SK-MEL-5 (cell line): ENCODE data around the gene SLC44A1. TPM values are rescaled to one million over a fixed set of nuclear protein-coding genes. Genes with fewer than 3 reads are reported as not detected.

ENCODE experiments used
- DNase-seq: peaks from one replicate; pipeline ENCODE4 v3.0.0-alpha.2; 2016; ENCODE audit warnings: low read depth, low spot score
- in situ Hi-C: cut with HindIII; loops from 2 replicates; pipeline ENCODE4 v1.10.0; 2016; ENCODE audit warnings: low sequenced_read_pairs, high pct_unique_total_duplicates, low pct_unique_long_range_greater_than_20kb
- total RNA-seq: library from RNA; depleted of rRNA; stranded (reverse); fragments of >200 nt; shearing (Covaris generic); gene quantifications from 2 replicates; pipeline ENCODE4 v1.2.3, GENCODE V29; 2014

Gene SLC44A1
- total RNA-seq, 1 experiment from 2014 or later, result 141 TPM

GRCh38 chr9:105289305-105289704 is 44.9 kb downstream of the SLC44A1 start:
- in situ Hi-C loops, result no loop called here
- DNase-seq, result no peak

- peak; percentile 89 for DNase-seq
- in situ Hi-C loops, result no loop called here
Observed at GRCh38 chr9:105290418-105290817, 46.0 kb downstream of the SLC44A1 start.

DNA sequence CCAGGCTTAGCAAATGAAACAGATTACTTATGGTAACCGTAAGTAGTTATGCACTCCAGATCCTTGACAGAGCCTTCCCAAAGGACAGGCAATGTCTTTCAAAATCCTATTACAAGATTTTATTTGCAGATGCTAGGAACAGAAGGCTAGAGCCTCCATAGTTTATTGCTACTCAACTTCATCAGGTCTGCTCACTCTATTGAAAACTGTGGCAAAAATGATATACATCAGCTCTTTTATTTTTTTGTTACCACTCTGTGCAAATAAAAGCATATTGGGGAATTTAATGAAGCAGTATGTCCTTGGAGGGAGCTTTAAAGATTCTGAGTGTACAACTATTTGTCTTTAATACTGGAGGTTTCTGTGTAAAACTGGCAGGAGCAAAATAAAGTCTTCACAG is 46.5 kb downstream of the SLC44A1 start:
- in situ Hi-C loops, result no loop called here
- DNase-seq, result no peak

GRCh38 chr9:105291422-105291859 is 47.0 kb downstream of the SLC44A1 start:
- in situ Hi-C loops, result no loop called here
- DNase-seq, result no peak

DNA sequence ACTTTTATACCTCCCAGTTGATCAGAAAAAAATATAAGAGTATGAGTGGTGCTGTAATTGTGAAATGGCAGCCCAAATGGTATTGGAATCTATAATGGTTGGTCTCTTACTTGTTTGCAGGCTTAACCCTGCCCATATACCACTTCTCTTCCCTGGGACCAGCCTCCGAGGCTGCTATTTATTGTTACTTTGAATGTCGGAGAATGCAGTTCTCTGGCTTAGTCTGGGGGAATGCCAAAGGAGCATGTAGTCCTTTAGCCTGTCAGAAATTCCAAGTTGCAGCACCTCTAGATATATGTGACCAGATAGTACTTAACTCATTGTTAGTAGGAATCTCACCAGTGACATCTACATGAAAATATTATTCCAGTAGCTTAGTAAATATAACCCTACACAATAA is 47.5 kb downstream of the SLC44A1 start:
- no peak for DNase-seq
- in situ Hi-C loops, result no loop called here

GRCh38 chr9:105293408-105293807 is 49.0 kb downstream of the SLC44A1 start:
- DNase-seq, result no peak
- in situ Hi-C loops, result no loop called here

DNA sequence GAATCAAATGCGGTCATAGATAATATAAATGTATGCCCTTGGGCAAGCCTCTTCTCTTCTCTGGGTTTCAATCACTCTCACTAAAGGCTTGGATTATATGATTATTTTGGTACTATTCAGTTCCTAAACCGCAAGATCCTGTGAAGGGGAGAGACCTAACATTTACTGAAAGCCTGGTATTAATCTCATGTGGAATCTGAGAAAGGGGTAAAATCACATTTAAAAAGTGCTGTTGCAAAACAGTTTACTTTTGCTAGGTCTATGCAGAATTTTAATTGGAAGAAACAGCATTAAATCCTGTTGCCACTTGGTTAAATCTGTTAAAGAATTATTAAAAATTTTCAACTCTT is 50.7 kb downstream of the SLC44A1 start:
- DNase-seq, result peak; percentile 89
- in situ Hi-C loops, result no loop called here

- in situ Hi-C loops, result no loop called here
- DNase-seq, result peak; percentile 50
Observed at GRCh38 chr9:105295986-105296385, 51.5 kb downstream of the SLC44A1 start.

DNA sequence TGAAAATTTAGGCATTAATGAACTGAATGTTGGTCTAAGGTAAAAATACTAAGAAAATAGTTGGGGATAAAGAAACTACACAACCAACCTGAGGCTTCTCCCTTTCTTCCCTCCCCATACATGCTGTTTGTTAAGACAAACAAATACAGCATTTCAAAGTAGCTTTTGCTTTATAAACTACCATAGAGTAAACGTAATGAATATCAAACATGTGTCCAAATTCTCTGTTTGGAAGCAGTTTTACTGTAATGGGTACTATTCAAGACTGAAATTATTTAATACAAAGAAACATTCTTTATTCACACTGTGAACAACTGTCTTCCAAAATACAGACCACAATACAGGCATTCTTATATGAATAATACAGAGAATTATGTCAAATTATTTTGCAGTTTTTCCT is 52.0 kb downstream of the SLC44A1 start:
- no peak for DNase-seq
- in situ Hi-C loops, result no loop called here

DNA sequence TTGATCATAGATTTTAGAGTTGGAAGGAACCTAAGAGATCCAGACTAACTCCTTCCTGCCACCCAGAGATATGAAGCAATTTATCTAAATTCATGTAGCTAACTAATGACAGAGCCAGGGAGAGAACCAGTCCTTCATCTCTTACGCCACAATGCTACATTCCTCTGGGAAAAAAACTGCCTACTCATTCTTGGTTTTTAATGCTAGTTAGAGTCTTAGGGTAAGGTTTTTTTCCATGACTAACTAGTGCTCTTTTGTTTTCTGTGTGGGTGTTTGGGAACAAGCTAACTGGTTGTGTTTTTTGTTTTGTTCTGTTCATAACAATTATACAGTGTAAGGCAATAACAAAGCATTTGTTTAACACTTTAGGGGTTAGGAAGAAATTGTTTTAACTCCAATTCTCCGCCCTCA is 52.4 kb downstream of the SLC44A1 start:
- in situ Hi-C loops, result no loop called here
- peak; percentile 92 for DNase-seq

DNA sequence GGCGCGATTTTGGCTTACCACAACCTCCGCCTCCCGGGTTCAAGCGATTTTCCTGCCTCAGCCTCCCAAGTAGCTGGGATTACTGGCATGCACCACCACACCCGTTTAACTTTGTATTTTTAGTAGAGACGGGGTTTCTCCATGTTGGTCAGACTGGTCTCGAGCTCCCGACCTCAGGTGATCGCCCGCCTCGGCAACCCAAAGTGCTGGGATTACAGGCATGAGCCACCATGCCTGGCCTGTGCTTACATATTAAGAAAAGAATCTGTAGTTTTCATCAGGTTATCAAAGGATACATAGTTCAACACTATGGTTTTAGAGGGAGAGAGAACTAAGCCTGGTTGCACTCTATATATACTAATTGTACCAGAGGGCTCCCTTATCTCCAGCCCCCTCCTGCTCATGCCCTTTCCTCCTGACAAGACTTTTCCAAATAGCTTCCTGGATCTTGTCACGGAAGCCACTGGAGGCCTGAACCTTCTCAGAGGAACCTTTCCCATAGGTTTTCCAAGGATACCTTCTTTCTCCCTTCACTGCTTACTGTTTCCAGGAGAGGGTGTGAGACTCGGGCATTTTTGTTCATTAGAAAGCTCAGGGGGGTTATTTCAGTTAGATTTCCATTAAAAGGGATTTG is 53.1 kb downstream of the SLC44A1 start:
- DNase-seq, result peak; percentile 65
- in situ Hi-C loops, result no loop called here

- DNase-seq, result peak; percentile 99
- in situ Hi-C loops, result no loop called here
Observed at GRCh38 chr9:105299190-105299854, 54.9 kb downstream of the SLC44A1 start.

DNA sequence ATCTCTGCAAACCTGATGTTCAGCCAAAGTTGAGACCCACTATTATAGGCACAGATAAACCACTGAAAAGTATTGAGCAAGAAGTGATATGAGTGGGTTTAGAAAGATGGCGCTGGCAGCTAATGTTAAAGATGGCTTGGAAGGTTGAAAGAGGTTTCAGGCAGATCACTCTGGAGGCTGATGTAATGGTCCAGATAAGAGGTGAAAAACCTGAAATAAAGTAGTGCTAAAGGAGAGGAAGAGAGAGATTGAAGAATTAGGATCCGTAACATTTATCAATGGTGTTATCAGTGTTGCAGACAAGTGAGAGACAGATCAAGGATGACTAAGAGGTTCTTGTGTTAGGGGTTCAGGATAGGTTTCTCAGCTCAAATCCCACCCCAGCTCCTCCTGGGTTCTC is 58.3 kb downstream of the SLC44A1 start:
- in situ Hi-C loops, result no loop called here
- no peak for DNase-seq

GRCh38 chr9:105305856-105306255 is 61.4 kb downstream of the SLC44A1 start:
- no peak for DNase-seq
- in situ Hi-C loops, result no loop called here

GRCh38 chr9:105306351-105307140 is 62.1 kb downstream of the SLC44A1 start:
- no peak for DNase-seq
- in situ Hi-C loops, result no loop called here

DNA sequence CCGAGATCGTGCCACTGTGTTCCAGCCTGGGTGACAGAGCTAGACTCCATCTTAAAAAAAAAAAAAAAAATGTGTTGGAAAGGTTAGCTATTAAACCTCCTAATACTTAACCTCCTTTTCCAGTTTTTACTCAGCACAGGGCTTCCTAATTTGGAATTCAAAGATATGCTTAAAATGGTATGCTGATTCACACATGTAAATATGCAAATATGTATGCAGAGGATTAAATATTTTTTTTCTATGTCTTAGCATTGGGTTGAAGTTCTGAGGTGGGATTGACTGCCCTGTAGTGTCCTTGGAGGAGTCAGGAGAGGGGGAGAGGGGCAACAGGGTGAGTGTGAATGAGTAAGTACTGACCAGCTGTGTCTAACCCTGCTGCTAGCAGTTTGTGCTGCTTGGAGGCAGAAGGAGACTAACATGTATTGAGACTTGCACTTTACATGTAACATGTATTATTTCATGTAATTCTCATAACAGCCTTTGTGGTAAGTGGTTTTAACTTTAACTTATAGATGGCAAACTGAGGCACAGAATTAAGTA is 63.2 kb downstream of the SLC44A1 start:
- in situ Hi-C loops, result no loop called here
- no peak for DNase-seq

GRCh38 chr9:105308461-105309341 is 64.2 kb downstream of the SLC44A1 start:
- peak; percentile 37 for DNase-seq
- in situ Hi-C loops, result no loop called here

DNA sequence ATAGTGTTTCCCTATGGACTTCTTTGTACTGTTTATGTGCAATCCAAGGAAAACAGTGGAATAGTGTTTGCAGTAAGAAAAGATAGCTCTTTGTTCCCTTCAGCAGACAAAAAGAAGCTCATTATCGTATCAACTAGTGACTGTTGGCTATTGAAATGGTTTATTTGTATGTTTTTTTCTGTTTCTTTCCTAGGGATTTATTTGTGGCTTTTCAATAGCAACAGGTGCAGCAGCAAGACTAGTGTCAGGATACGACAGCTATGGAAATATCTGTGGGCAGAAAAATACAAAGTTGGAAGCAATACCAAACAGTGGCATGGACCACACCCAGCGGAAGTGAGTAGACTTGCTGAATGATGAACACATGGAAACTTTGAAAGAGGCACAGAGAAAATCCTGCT is 65.1 kb downstream of the SLC44A1 start:
- in situ Hi-C loops, result no loop called here

More for the DNA sequence above, 65.1 kb downstream of the SLC44A1 start:
- peak; percentile 93 for DNase-seq
